Neuronal stem cell (in vitro differentiated cells): ENCODE data around the gene SRM. TPM values are rescaled to one million over a fixed set of nuclear protein-coding genes. Genes with fewer than 3 reads are reported as not detected.

Source experiments
- DNase-seq: peaks from one replicate; pipeline ENCODE4 v3.0.0-alpha.2; 2013; ENCODE audit warnings: low spot score
- H2AFZ ChIP-seq: one replicate; pipeline ENCODE4 v1.6.1; 2013; ENCODE audit warnings: mild to moderate bottlenecking, low read length, inconsistent platforms
- H2AK5ac ChIP-seq: 2 replicates; pipeline ENCODE4 v1.6.1; 2013; ENCODE audit warnings: low read depth, mild to moderate bottlenecking, inconsistent platforms, low read length, moderate library complexity, mixed read lengths
- H2BK120ac ChIP-seq: 2 replicates; pipeline ENCODE4 v1.6.1; 2013; ENCODE audit warnings: low read depth, mild to moderate bottlenecking, inconsistent platforms, low read length, moderate library complexity, mixed read lengths
- H2BK12ac ChIP-seq: one replicate; pipeline ENCODE4 v1.6.1; 2013; ENCODE audit warnings: low read length, inconsistent platforms
- H2BK15ac ChIP-seq: 2 replicates; pipeline ENCODE4 v1.6.1; 2013; ENCODE audit warnings: mild to moderate bottlenecking, low read length, inconsistent platforms, mixed read lengths
- H2BK5ac ChIP-seq: one replicate; pipeline ENCODE4 v1.6.1; 2013; ENCODE audit warnings: inconsistent platforms, mild to moderate bottlenecking, low read length, moderate library complexity
- H3K14ac ChIP-seq: one replicate; pipeline ENCODE4 v1.6.1; 2013; ENCODE audit warnings: low read length, inconsistent platforms
- H3K18ac ChIP-seq: 2 replicates; pipeline ENCODE4 v1.6.1; 2013; ENCODE audit warnings: low read length, inconsistent platforms
- H3K23ac ChIP-seq: 2 replicates; pipeline ENCODE4 v1.6.1; 2013; ENCODE audit warnings: low read depth, mild to moderate bottlenecking, mixed read lengths, low read length, inconsistent platforms; ENCODE audit not compliant: poor library complexity
- H3K27ac ChIP-seq: replicated peaks from 3 replicates; pipeline ENCODE4 v1.5.1; 2013; ENCODE audit warnings: low read length, inconsistent platforms
- H3K27me3 ChIP-seq, 3 experiments: 2 replicates each; pipeline ENCODE4 v1.6.1; 2013; ENCODE audit warnings: low read length in 3 of 3, mild to moderate bottlenecking in 2 of 3, inconsistent platforms in 1 of 3, low read depth in 1 of 3, mixed read lengths in 1 of 3, moderate library complexity in 1 of 3; ENCODE audit not compliant: control insufficient read depth in 3 of 3, insufficient read depth in 3 of 3
- H3K36me3 ChIP-seq, 2 donors: replicated peaks in 1 of 2; 2 replicates each; pipeline ENCODE4 v1.6.1; 2013; ENCODE audit warnings: low read length in 2 of 2; ENCODE audit not compliant: control insufficient read depth in 2 of 2, insufficient read depth in 2 of 2
- H3K4ac ChIP-seq: 2 replicates; pipeline ENCODE4 v1.6.1; 2013; ENCODE audit warnings: inconsistent platforms, mild to moderate bottlenecking, low read length, moderate library complexity
- H3K4me1 ChIP-seq, 2 donors: 1 replicate in 1 of 2; 2 replicates in 1 of 2; pipeline ENCODE4 v1.6.1; 2013; ENCODE audit warnings: low read length in 2 of 2, low read depth in 1 of 2; ENCODE audit not compliant: control insufficient read depth in 2 of 2, insufficient read depth in 1 of 2
- H3K4me2 ChIP-seq: one replicate; pipeline ENCODE4 v1.6.1; 2013; ENCODE audit warnings: mild to moderate bottlenecking, low read length, inconsistent platforms; ENCODE audit not compliant: insufficient read depth, poor library complexity, severe bottlenecking
- H3K4me3 ChIP-seq, 2 donors: 2 replicates each; pipeline ENCODE4 v1.5.1; 2013; ENCODE audit warnings: low read length in 2 of 2, mild to moderate bottlenecking in 2 of 2, inconsistent platforms in 1 of 2, moderate library complexity in 1 of 2
- H3K79me1 ChIP-seq: one replicate; pipeline ENCODE4 v1.6.1; 2013; ENCODE audit warnings: low read depth, mild to moderate bottlenecking, inconsistent platforms, low read length, moderate library complexity
- H3K9ac ChIP-seq: one replicate; pipeline ENCODE4 v1.6.1; 2013; ENCODE audit warnings: mild to moderate bottlenecking, low read depth, low read length, inconsistent platforms; ENCODE audit not compliant: poor library complexity
- H3K9me3 ChIP-seq, 2 donors: replicated peaks in 1 of 2; 2 replicates each; pipeline versions ENCODE3 to v1.6.1; 2013; ENCODE audit warnings: low read length in 2 of 2, mild to moderate bottlenecking in 2 of 2, inconsistent platforms in 1 of 2, low read depth in 1 of 2, mixed read lengths in 1 of 2, moderate library complexity in 1 of 2; ENCODE audit not compliant: control insufficient read depth in 2 of 2, insufficient read depth in 1 of 2
- H4K8ac ChIP-seq: one replicate; pipeline ENCODE4 v1.6.1; 2013; ENCODE audit warnings: low read depth, mild to moderate bottlenecking, inconsistent platforms, low read length, moderate library complexity
- H4K91ac ChIP-seq: one replicate; pipeline ENCODE4 v1.6.1; 2013; ENCODE audit warnings: low read length, low read depth, mild to moderate bottlenecking, inconsistent platforms; ENCODE audit not compliant: poor library complexity
- WGBS, 2 donors: extraction: QIAGEN DNeasy Blood & Tissue Kit; methylation state at CpG; one replicate each; pipeline ENCODE4 v1.1.7; 2013; ENCODE audit warnings: missing lambda C conversion rate in 2 of 2, mixed read lengths in 1 of 2; ENCODE audit not compliant: insufficient read length in 2 of 2, insufficient replicate concordance in 1 of 2; ENCODE audit errors: extremely low coverage in 2 of 2; 5-methylcytosine and 5-hydroxymethylcytosine counted together
- polyA plus RNA-seq, 2 experiments: library from polyadenylated mRNA; stranded (reverse); fragments of 200-250 nt; gene quantifications; one replicate each; pipeline ENCODE4 v1.2.3, GENCODE V29; 2013

SRM gene
- polyA plus RNA-seq (2013, experiment 1 of 2): 135 TPM
- 132 TPM for polyA plus RNA-seq (2013, experiment 2 of 2)

GRCh38 chr1:11059968-11060830 is at the start of gene SRM:
Gene SRM (minus strand): TSS chr1:11060018. CDS start chr1:11059943, 75 bp downstream.
- peaks cover 4% of the 10 kb centered on the region for H3K79me1 ChIP-seq
- H3K18ac ChIP-seq: peak within 1 kb of the TSS; percentile 97
- peaks cover 10 to 12% of the 10 kb centered on the region in 2 donors for H3K4me1 ChIP-seq
- no peak within 1 kb of the TSS for H2BK15ac ChIP-seq
- no peak within 1 kb of the TSS for H2BK120ac ChIP-seq
- H4K91ac ChIP-seq: peak within 1 kb of the TSS; percentile 90
- H2BK12ac ChIP-seq: no peak within 1 kb of the TSS
- H2BK5ac ChIP-seq: peak within 1 kb of the TSS; percentile 29
- H3K14ac ChIP-seq: peak within 1 kb of the TSS; percentile 86
- H2AK5ac ChIP-seq: peak within 1 kb of the TSS; percentile 87
- H3K23ac ChIP-seq: peak within 1 kb of the TSS; percentile 99
- DNase-seq: peak; percentile 90
- no peaks in the 10 kb centered on the region for H3K27me3 ChIP-seq
- peak within 1 kb of the TSS; percentile 57 for H4K8ac ChIP-seq
- H2AFZ ChIP-seq: peak within 1 kb of the TSS; percentile 96
- peaks cover 0 to 4% of the 10 kb centered on the region in 2 donors for H3K9me3 ChIP-seq
- peak within 1 kb of the TSS; percentile 98 for H3K4me2 ChIP-seq
- peak within 1 kb of the TSS; percentile 56 for H3K4ac ChIP-seq
- H3K36me3 ChIP-seq: peaks cover 13 to 59% of the 10 kb centered on the region in 2 donors
- H3K4me3 ChIP-seq: peak within 1 kb of the TSS; percentile 93 to 99
- peak within 1 kb of the TSS; percentile 91 for H3K9ac ChIP-seq
- no CpG with 5 or more reads among the region's 83 CpGs for WGBS, 2 donors
- peak within 1 kb of the TSS; percentile 30 for H3K27ac ChIP-seq

- Histone ChIP-seq H3K4me2 (no peak overlapping the region), H3K14ac (no peak overlapping the region), H3K4me1 (no peaks in the 10 kb centered on the region), H4K8ac (no peak overlapping the region), H3K9ac (no peak overlapping the region), H3K18ac (no peak overlapping the region), H2BK12ac (no peak overlapping the region), H2BK120ac (no peak overlapping the region), H2BK15ac (no peak overlapping the region), H2AK5ac (no peak overlapping the region), H4K91ac (no peak overlapping the region), H3K79me1 (no peaks in the 10 kb centered on the region), H3K4me3 (no peak overlapping the region), H3K27me3 (peaks cover 0 to under 1% (median 0%) of the 10 kb centered on the region in 3 experiments), H3K36me3 (peaks cover 26 to 85% of the 10 kb centered on the region in 2 donors), H3K23ac (no peak overlapping the region), H3K4ac (no peak overlapping the region), H3K27ac (no peak overlapping the region), H2BK5ac (no peak overlapping the region), H2AFZ (no peak overlapping the region), H3K9me3 (no peaks in the 10 kb centered on the region)
- no peak for DNase-seq
- WGBS, 2 donors: no CpG with 5 or more reads among the region's 7 CpGs
These were observed 49.4 kb upstream of the SRM start for GRCh38 chr1:11109047-11109760.

DNA sequence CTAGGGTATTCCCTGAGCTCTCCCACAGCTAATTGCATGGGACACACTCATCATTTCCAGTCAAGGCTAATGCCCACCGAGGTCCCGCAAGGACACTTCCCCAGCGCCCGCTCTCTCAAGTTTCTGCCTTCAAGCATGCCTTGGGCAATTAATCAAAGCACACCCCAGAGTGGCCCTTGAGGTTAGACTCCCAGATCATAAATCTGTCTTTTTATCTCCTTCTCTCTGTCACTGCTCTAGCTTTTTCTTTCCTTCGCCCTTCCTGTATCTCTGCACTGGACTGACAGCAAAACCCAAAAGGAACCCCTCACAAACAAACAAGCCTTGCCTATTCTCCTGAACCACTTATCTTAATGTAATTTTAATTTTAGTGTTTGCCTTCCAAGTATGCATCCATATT is 47.8 kb upstream of the SRM start:
- no peak overlapping the region for H2BK5ac ChIP-seq
- H3K4me2 ChIP-seq: no peak overlapping the region
- DNase-seq: no peak
- no peak overlapping the region for H3K23ac ChIP-seq
- H3K36me3 ChIP-seq: peaks cover 21 to 69% of the 10 kb centered on the region in 2 donors
- H2BK12ac ChIP-seq: no peak overlapping the region
- H2AFZ ChIP-seq: no peak overlapping the region
- H3K14ac ChIP-seq: no peak overlapping the region
- H3K4me1 ChIP-seq: no peaks in the 10 kb centered on the region
- no peak overlapping the region for H3K4ac ChIP-seq
- no peaks in the 10 kb centered on the region for H3K9me3 ChIP-seq
- WGBS, 2 donors: no CpG with 5 or more reads among the region's 5 CpGs
- no peak overlapping the region for H3K4me3 ChIP-seq
- H2AK5ac ChIP-seq: no peak overlapping the region
- no peaks in the 10 kb centered on the region for H3K79me1 ChIP-seq
- no peak overlapping the region for H4K8ac ChIP-seq
- no peak overlapping the region for H3K27ac ChIP-seq
- H3K18ac ChIP-seq: no peak overlapping the region
- no peak overlapping the region for H2BK15ac ChIP-seq
- no peak overlapping the region for H2BK120ac ChIP-seq
- no peaks in the 10 kb centered on the region for H3K27me3 ChIP-seq
- no peak overlapping the region for H3K9ac ChIP-seq
- no peak overlapping the region for H4K91ac ChIP-seq

DNA sequence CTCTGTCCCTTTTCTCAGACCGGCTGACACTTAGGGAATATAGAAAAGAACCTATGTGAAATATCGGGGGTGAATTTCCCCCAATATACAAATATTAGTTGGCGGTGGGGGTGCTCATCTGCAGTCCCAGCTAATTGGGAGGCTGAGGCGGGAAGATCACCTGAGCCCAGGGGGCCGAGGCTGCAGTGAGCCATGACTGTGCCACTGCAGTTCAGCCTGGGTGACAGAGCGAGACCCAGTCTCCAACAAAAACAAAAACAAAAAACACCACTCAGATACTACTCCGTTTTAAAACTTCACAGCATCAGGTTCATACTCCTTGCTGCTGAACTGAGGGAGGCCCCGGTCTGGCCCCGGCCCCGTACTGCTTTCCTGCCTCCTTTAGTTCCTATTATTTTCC is 45.8 kb upstream of the SRM start:
- DNase-seq: no peak
- Histone ChIP-seq H4K8ac (no peak overlapping the region), H3K4me2 (no peak overlapping the region), H2BK12ac (no peak overlapping the region), H2AFZ (no peak overlapping the region), H2BK15ac (no peak overlapping the region), H3K9ac (no peak overlapping the region), H3K36me3 (peaks cover 16 to 50% of the 10 kb centered on the region in 2 donors), H3K79me1 (no peaks in the 10 kb centered on the region), H3K18ac (no peak overlapping the region), H3K4me3 (no peak overlapping the region), H2BK5ac (no peak overlapping the region), H3K9me3 (no peaks in the 10 kb centered on the region), H3K4ac (no peak overlapping the region), H3K14ac (no peak overlapping the region), H3K27me3 (no peaks in the 10 kb centered on the region), H3K4me1 (no peaks in the 10 kb centered on the region), H4K91ac (no peak overlapping the region), H2AK5ac (no peak overlapping the region), H2BK120ac (no peak overlapping the region), H3K27ac (no peak overlapping the region), H3K23ac (no peak overlapping the region)
- no CpG with 5 or more reads among the region's 10 CpGs for WGBS, 2 donors
